Tibial nerve (tissue), 4 donors: ENCODE measurements around the gene KIF22. TPM values are rescaled to one million over a fixed set of nuclear protein-coding genes. Genes with fewer than 3 reads are reported as not detected.

ENCODE experiments used
- DNase-seq, 2 donors: peaks; one replicate each; pipeline ENCODE4 v3.0.0-alpha.2; 2019; ENCODE audit warnings: low spot score in 2 of 2
- H3K27ac ChIP-seq, 4 donors: fragments of 200-600 bp; sonication (generic) in 3 of 4; one replicate each; pipeline ENCODE4 v1.5.1; 2017 to 2019; ENCODE audit warnings: mild to moderate bottlenecking in 1 of 4
- H3K27me3 ChIP-seq, 2 donors: fragments of 200-600 bp; sonication (generic) in 1 of 2; one replicate each; pipeline versions ENCODE4 v1.5.1 to v1.6.0; 2017 to 2019
- H3K36me3 ChIP-seq, 3 donors: fragments of 200-600 bp; sonication (generic); one replicate each; pipeline ENCODE4 v1.5.1; 2018 to 2019
- H3K4me1 ChIP-seq, 4 donors: fragments of 200-600 bp; sonication (generic) in 3 of 4; one replicate each; pipeline ENCODE4 v1.5.1; 2017 to 2019
- H3K4me3 ChIP-seq, 4 donors: fragments of 200-600 bp; sonication (generic) in 3 of 4; one replicate each; pipeline ENCODE4 v1.5.1; 2017 to 2019; ENCODE audit warnings: mild to moderate bottlenecking in 1 of 4, moderate library complexity in 1 of 4
- H3K9me3 ChIP-seq, 4 donors: fragments of 200-600 bp; sonication (generic) in 3 of 4; one replicate each; pipeline ENCODE4 v1.5.1; 2017 to 2019
- EP300 ChIP-seq, 2 donors: sonication (generic); formaldehyde crosslinking; IDR thresholded peaks; one replicate each; pipeline ENCODE4 v1.6.1; 2017; ENCODE audit warnings: antibody characterized with exemption in 2 of 2, mild to moderate bottlenecking in 1 of 2
- POLR2A ChIP-seq, 2 donors: fragments of 450-650 bp; IDR thresholded peaks; one replicate each; pipeline ENCODE4 v1.6.1; 2017; ENCODE audit warnings: antibody characterized with exemption in 2 of 2, mild to moderate bottlenecking in 2 of 2, moderate library complexity in 2 of 2
- WGBS, 2 donors: methylation state at CpG; one replicate each; pipeline ENCODE4 v1.1.5; 2018; 5-methylcytosine and 5-hydroxymethylcytosine counted together
- total RNA-seq, 4 donors: library from RNA; depleted of rRNA; stranded (reverse); fragments of >200 nt; gene quantifications; one replicate each; pipeline ENCODE4 v1.1.0, GENCODE V29; 2016
- TF ChIP-seq, protein P1 (sequence below), 5 experiments: fragments of 200-600 bp in 3 of 5; fragments of 450-650 bp in 2 of 5; sonication (generic) in 3 of 5; IDR thresholded peaks; one replicate each; pipeline ENCODE4 v1.5.1; 2016 to 2019; ENCODE audit warnings: antibody characterized with exemption in 5 of 5, mild to moderate bottlenecking in 3 of 5, moderate library complexity in 2 of 5

KIF22 gene
- total RNA-seq, 4 donors from 2014 or later, result 19.9 to 42.8 (median 40.5) TPM

DNA sequence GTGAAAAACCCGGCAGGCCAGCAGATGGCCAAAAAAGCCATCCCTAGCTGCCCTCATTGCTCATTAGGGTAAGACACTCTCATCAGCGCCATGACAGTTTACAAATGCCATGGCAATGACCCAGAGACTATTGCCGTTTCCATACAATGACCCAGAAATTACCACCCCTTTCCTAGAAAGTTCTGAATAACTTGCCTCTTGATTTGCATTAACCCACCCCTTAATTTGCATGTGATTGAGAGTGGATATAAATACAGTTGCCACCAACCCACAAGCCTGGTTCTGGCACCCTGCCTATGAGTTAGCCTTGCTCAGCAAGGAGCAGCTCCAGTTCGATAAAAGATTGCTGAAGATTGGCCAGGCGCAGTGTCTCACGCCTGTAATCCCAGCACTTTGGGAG lies 28.7 kb upstream of the KIF22 start:
- Histone ChIP-seq H3K36me3 (no peaks in the 10 kb centered on the region), H3K27me3 (no peaks in the 10 kb centered on the region), H3K27ac (no peak overlapping the region), H3K9me3 (no peaks in the 10 kb centered on the region), H3K4me1 (no peaks in the 10 kb centered on the region), H3K4me3 (no peak overlapping the region)
- no peak for TF ChIP-seq POLR2A (IDR thresholded peaks at IDR 0.05)
- no peak for TF ChIP-seq EP300 (IDR thresholded peaks at IDR 0.05)
- TF ChIP-seq, protein P1, sequence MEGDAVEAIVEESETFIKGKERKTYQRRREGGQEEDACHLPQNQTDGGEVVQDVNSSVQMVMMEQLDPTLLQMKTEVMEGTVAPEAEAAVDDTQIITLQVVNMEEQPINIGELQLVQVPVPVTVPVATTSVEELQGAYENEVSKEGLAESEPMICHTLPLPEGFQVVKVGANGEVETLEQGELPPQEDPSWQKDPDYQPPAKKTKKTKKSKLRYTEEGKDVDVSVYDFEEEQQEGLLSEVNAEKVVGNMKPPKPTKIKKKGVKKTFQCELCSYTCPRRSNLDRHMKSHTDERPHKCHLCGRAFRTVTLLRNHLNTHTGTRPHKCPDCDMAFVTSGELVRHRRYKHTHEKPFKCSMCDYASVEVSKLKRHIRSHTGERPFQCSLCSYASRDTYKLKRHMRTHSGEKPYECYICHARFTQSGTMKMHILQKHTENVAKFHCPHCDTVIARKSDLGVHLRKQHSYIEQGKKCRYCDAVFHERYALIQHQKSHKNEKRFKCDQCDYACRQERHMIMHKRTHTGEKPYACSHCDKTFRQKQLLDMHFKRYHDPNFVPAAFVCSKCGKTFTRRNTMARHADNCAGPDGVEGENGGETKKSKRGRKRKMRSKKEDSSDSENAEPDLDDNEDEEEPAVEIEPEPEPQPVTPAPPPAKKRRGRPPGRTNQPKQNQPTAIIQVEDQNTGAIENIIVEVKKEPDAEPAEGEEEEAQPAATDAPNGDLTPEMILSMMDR (IDR thresholded peaks at IDR 0.05), result no peak
- 68 to 79% methylated on average over 6 of the region's 6 CpGs for WGBS, 2 donors
- no peak for DNase-seq

DNA sequence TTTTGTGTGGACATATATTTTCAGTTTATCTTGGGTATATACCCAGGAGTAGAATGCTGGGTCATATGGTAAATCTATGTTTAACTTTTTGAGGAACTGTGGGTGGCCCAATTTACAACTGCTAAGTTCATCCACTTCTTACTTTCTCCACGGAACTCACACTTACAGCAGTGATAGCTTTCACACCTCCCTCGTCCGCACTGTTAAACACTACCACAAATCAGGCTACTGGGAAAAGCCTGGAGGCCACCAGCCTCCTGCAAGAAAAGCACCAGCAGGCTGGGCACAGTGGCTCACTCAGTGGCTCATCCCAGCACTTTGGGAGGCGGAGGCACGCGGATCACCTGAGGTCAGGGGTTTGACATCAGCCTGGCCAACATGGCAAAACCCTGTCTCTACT lies 27.2 kb upstream of the KIF22 start:
- no peak for DNase-seq

DNA sequence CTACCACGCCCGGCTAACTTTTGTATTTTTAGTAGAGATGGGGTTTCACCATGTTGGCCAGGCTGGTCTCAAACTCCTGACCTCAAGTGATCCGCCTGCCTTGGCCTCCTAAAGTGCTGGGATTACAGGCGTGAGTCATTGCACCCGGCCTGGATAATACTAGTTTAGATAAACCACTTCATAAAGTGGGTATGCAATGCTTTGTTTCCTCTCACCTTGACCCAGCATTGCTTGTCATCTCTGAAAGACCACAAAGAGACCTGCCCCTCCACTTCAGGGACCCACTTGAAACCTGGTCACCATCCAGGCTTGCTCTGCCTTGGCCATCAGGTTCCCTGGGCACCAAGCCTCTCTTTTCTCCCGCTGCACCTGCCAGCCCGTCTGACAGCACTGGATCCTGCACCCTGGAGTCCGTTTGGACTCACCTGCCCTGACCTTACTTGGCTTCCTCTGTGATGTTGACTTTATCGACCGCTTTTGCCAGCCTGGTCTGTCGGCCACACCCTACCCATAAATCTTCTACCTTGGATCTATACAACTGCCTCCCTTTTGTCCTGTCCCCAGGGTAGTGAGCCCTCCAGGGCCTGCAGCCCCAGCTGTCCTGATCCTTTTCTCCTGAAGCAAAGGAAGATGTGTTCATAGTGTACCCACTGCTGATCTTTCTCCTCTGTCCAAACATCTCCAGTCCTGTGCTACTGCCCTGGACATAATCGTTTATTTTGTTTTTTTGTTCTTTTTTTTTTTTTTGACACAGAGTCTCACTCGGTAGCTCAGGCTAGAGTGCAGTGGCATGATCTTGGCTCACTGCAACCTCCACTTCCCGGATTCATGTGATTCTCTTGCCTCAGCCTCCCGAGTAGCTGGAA lies 25.2 kb upstream of the KIF22 start:
- WGBS, 2 donors, result 77 to 79% methylated on average over 15 of the region's 15 CpGs
- no peaks in the 10 kb centered on the region for H3K9me3 ChIP-seq
- no peak overlapping the region for H3K4me3 ChIP-seq
- TF ChIP-seq, protein P1 (IDR thresholded peaks at IDR 0.05), result no peak
- no peak for TF ChIP-seq POLR2A (IDR thresholded peaks at IDR 0.05)
- TF ChIP-seq EP300 (IDR thresholded peaks at IDR 0.05), result no peak
- no peak overlapping the region for H3K27ac ChIP-seq
- H3K27me3 ChIP-seq, result no peaks in the 10 kb centered on the region
- DNase-seq, result no peak
- no peaks in the 10 kb centered on the region for H3K36me3 ChIP-seq
- no peaks in the 10 kb centered on the region for H3K4me1 ChIP-seq

More for the DNA sequence above, 27.2 kb upstream of the KIF22 start:
- no peak overlapping the region for H3K4me3 ChIP-seq
- H3K36me3 ChIP-seq, result no peaks in the 10 kb centered on the region
- H3K9me3 ChIP-seq, result no peaks in the 10 kb centered on the region
- WGBS, 2 donors, result 77 to 82% methylated on average over 6 of the region's 6 CpGs
- no peaks in the 10 kb centered on the region for H3K27me3 ChIP-seq
- H3K27ac ChIP-seq, result no peak overlapping the region
- no peaks in the 10 kb centered on the region for H3K4me1 ChIP-seq
- TF ChIP-seq, protein P1 (IDR thresholded peaks at IDR 0.05), result no peak
- TF ChIP-seq EP300 (IDR thresholded peaks at IDR 0.05) (no peak), POLR2A (IDR thresholded peaks at IDR 0.05) (no peak)

DNA sequence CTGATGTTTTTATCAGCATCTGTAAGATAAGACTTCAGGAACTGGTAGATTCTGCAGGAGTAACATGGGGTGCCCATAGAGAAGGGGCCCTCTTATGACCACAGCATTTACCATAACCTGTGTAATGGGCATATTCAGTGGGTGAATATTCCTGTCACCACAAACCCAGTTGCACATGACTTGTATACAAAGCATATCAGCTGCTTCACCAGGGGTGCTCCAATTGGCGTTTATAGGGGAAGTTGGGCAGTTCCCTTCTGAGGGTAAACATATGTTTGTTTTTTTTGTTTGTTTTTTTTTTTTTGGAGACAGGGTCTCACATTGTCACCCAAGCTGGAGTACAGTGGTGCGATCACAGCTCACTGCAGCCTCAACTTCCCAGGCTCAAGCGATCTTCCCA lies 24.0 kb upstream of the KIF22 start:
- no peaks in the 10 kb centered on the region for H3K27me3 ChIP-seq
- TF ChIP-seq, protein P1 (IDR thresholded peaks at IDR 0.05), result no peak
- TF ChIP-seq EP300 (IDR thresholded peaks at IDR 0.05) (no peak), POLR2A (IDR thresholded peaks at IDR 0.05) (no peak)
- no peak overlapping the region for H3K4me3 ChIP-seq
- DNase-seq, result no peak
- 90 to 96% methylated on average over 3 of the region's 3 CpGs for WGBS, 2 donors
- no peak overlapping the region for H3K27ac ChIP-seq
- H3K36me3 ChIP-seq, result no peaks in the 10 kb centered on the region
- no peaks in the 10 kb centered on the region for H3K9me3 ChIP-seq
- H3K4me1 ChIP-seq, result no peaks in the 10 kb centered on the region

DNA sequence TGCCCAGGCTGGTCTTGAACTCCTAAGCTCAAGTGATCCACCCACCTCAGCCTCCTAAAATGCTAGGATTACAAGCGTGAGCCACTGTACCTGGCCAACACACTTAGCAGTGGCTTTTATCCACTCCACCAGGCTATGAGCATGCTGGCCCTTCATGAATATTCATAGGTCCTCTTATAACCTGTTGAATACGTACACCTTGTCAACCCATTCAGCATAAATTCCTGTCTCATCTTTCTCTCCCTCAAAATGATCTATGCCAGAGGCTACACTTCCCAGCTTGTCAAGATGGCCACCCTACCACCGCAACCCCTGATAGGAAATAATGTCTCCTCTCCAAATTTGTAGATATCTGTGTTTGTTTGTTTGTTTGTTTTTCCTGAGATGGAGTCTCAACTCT lies 23.5 kb upstream of the KIF22 start:
- Histone ChIP-seq H3K27me3 (no peaks in the 10 kb centered on the region), H3K36me3 (no peaks in the 10 kb centered on the region), H3K4me1 (no peaks in the 10 kb centered on the region), H3K9me3 (no peaks in the 10 kb centered on the region), H3K4me3 (no peak overlapping the region), H3K27ac (no peak overlapping the region)
- WGBS, 2 donors, result 89 to 91% methylated on average over 3 of the region's 3 CpGs
- TF ChIP-seq, protein P1 (IDR thresholded peaks at IDR 0.05), result no peak
- no peak for TF ChIP-seq EP300 (IDR thresholded peaks at IDR 0.05)
- no peak for TF ChIP-seq POLR2A (IDR thresholded peaks at IDR 0.05)
- no peak for DNase-seq
